ENCODE measurements around the gene CYP4B1. TPM values are rescaled to one million over a fixed set of nuclear protein-coding genes. Genes with fewer than 3 reads are reported as not detected.

Gene CYP4B1
- total RNA-seq, 1 experiment from 2014 or later: not detected

DNA sequence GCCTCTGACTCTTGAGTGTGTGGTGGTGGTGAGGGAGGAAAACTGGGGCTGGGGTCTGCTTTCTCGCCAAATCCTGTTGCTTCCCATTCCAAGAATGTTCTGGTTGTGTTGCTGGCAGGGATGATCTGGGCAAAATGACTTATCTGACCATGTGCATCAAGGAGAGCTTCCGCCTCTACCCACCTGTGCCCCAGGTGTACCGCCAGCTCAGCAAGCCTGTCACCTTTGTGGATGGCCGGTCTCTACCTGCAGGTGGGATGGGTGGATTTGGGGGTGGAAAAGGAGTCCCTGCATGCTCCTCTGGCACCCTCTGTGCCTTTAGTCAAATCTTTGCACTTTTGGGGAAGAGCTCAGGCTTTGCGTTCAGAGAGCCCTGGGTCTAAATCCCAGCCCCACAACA is 18.1 kb downstream of the CYP4B1 start:
- no peak overlapping the region for H3K9ac ChIP-seq (ENCODE audit: extremely low read depth, insufficient read length, low read length)
- no peak overlapping the region for H3K18ac ChIP-seq (ENCODE audit: insufficient read length, low read depth, low read length)
- no peaks in the 10 kb centered on the region for H3K23me2 ChIP-seq (ENCODE audit: insufficient read length, low read depth, low read length, poor library complexity, severe bottlenecking)
- H3T11ph ChIP-seq (ENCODE audit: low read length): no peak overlapping the region
- no peak overlapping the region for H3K14ac ChIP-seq (ENCODE audit: insufficient read depth, low read length)
- no CpG with 5 or more reads among the region's 5 CpGs for WGBS (ENCODE audit: extremely low coverage, insufficient read length, low lambda C conversion rate)
- no peak overlapping the region for H2BK12ac ChIP-seq (ENCODE audit: insufficient read length, low read depth, low read length)
- H3K27ac ChIP-seq (ENCODE audit: insufficient read length, low read depth, low read length): no peak overlapping the region
- H3K23ac ChIP-seq (ENCODE audit: insufficient read length, low read depth, low read length): no peak overlapping the region
- Mint-ChIP-seq H3K27ac (no peak overlapping the region), H3K4me1 (no peaks in the 10 kb centered on the region), H3K36me3 (ENCODE audit: insufficient read depth in 1 of 3, low read depth in 3 of 3) (no peaks in the 10 kb centered on the region; a peak in 2 of 7 replicates), H3K9me3 (no peaks in the 10 kb centered on the region; a peak in 1 of 5 replicates), H3K27me3 (ENCODE audit: low read depth) (peaks cover 3% of the 10 kb centered on the region), H3K4me3 (no peak overlapping the region)
- H4K5ac ChIP-seq (ENCODE audit: insufficient read length, low read depth, low read length): no peak overlapping the region
- H3K9me3 ChIP-seq (ENCODE audit: control insufficient read depth, low read depth, low read length): no peaks in the 10 kb centered on the region
- H3K79me2 ChIP-seq (ENCODE audit: insufficient read depth, low read length): no peaks in the 10 kb centered on the region
- TF ChIP-seq, protein P1, sequence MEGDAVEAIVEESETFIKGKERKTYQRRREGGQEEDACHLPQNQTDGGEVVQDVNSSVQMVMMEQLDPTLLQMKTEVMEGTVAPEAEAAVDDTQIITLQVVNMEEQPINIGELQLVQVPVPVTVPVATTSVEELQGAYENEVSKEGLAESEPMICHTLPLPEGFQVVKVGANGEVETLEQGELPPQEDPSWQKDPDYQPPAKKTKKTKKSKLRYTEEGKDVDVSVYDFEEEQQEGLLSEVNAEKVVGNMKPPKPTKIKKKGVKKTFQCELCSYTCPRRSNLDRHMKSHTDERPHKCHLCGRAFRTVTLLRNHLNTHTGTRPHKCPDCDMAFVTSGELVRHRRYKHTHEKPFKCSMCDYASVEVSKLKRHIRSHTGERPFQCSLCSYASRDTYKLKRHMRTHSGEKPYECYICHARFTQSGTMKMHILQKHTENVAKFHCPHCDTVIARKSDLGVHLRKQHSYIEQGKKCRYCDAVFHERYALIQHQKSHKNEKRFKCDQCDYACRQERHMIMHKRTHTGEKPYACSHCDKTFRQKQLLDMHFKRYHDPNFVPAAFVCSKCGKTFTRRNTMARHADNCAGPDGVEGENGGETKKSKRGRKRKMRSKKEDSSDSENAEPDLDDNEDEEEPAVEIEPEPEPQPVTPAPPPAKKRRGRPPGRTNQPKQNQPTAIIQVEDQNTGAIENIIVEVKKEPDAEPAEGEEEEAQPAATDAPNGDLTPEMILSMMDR (conservative IDR thresholded peaks at IDR 0.05): no peak
- no peak overlapping the region for H2BK20ac ChIP-seq (ENCODE audit: low read depth, low read length, poor library complexity, severe bottlenecking)
- H3K4me1 ChIP-seq (ENCODE audit: insufficient read depth, low read length): no peaks in the 10 kb centered on the region
- no peaks in the 10 kb centered on the region for H4K20me1 ChIP-seq (ENCODE audit: control insufficient read depth, insufficient read depth, insufficient read length)
- H2BK15ac ChIP-seq (ENCODE audit: low read depth, low read length): no peak overlapping the region
- H4K91ac ChIP-seq (ENCODE audit: insufficient read length, low read depth, low read length): no peak overlapping the region
- H3K79me1 ChIP-seq (ENCODE audit: insufficient read depth, low read depth, low read length, poor library complexity, severe bottlenecking): no peaks in the 10 kb centered on the region
- H2BK5ac ChIP-seq (ENCODE audit: insufficient read length, low read length): no peak overlapping the region
- H2BK120ac ChIP-seq (ENCODE audit: low read depth, low read length, poor library complexity, severe bottlenecking): no peak overlapping the region
- no peak overlapping the region for H2AK5ac ChIP-seq (ENCODE audit: insufficient read length, low read length)
- no peaks in the 10 kb centered on the region for H3K27me3 ChIP-seq (ENCODE audit: insufficient read depth, low read length)
- no peak overlapping the region for H3K56ac ChIP-seq (ENCODE audit: insufficient read length, low read depth, low read length)
- DNase-seq: no peak
- H3K4ac ChIP-seq (ENCODE audit: low read depth, low read length): no peak overlapping the region
- H3K4me2 ChIP-seq (ENCODE audit: insufficient read depth, insufficient read length, low read length): no peak overlapping the region
- H4K8ac ChIP-seq (replicated peaks; ENCODE audit: insufficient read length, low read depth, low read length): no peak overlapping the region
- H2AFZ ChIP-seq (ENCODE audit: low read length): no peak overlapping the region
